Measurements from ENCODE around the gene NIT2.
"Not testable (repeated sequence)": the region's sequence is repeated elsewhere in the genome, so short reads cannot be mapped to it uniquely, and the experiment has no call there.

Gene NIT2

GRCh38 chr3:100339786-100340185 is 5.2 kb downstream of the NIT2 start:
- no peak for DNase-seq

GRCh38 chr3:100340527-100340926 is 6.0 kb downstream of the NIT2 start:
- no peak for DNase-seq

GRCh38 chr3:100348727-100349126 is 14.2 kb downstream of the NIT2 start:
- no peak for DNase-seq

- DNase-seq, result not testable (repeated sequence)
Observed at GRCh38 chr3:100351770-100352169, 17.2 kb downstream of the NIT2 start.

GRCh38 chr3:100352296-100353231 is 18.0 kb downstream of the NIT2 start:
- DNase-seq, result no peak

GRCh38 chr3:100354850-100355249 is 20.3 kb downstream of the NIT2 start:
- DNase-seq, result no peak

- no peak for DNase-seq
Observed at GRCh38 chr3:100358413-100358812, 23.9 kb downstream of the NIT2 start.

- DNase-seq, result no peak
Observed at GRCh38 chr3:100359035-100359434, 24.5 kb downstream of the NIT2 start.

- DNase-seq, result no peak
Observed at GRCh38 chr3:100360757-100361496, 26.4 kb downstream of the NIT2 start.

GRCh38 chr3:100361897-100362296 is 27.3 kb downstream of the NIT2 start:
- DNase-seq, result no peak

GRCh38 chr3:100364421-100364820 is 29.9 kb downstream of the NIT2 start:
- DNase-seq, result no peak

- DNase-seq, result no peak
Observed at GRCh38 chr3:100366424-100366823, 31.9 kb downstream of the NIT2 start.

GRCh38 chr3:100368441-100368840 is 33.9 kb downstream of the NIT2 start:
- DNase-seq, result no peak

GRCh38 chr3:100370756-100371155 is 36.2 kb downstream of the NIT2 start:
- DNase-seq, result no peak

GRCh38 chr3:100374521-100374920 is 40.0 kb downstream of the NIT2 start:
- DNase-seq, result no peak

- DNase-seq, result no peak
Observed at GRCh38 chr3:100376301-100376700, 41.7 kb downstream of the NIT2 start.

- no peak for DNase-seq
Observed at GRCh38 chr3:100384733-100385525, 50.4 kb downstream of the NIT2 start.

GRCh38 chr3:100386437-100387074 is 52.0 kb downstream of the NIT2 start:
- no peak for DNase-seq

- DNase-seq, result no peak
Observed at GRCh38 chr3:100389025-100389424, 54.5 kb downstream of the NIT2 start.

- DNase-seq, result no peak
Observed at GRCh38 chr3:100395679-100396431, 61.3 kb downstream of the NIT2 start.

GRCh38 chr3:100396967-100397366 is 62.4 kb downstream of the NIT2 start:
- DNase-seq, result no peak
